B cell (primary cell): ENCODE results near the gene MRPS26. TPM values are rescaled to one million over a fixed set of nuclear protein-coding genes. Genes with fewer than 3 reads are reported as not detected.
A peak's percentile ranks its signal among the peaks of the same experiment; 100 is the strongest.

Source experiments
- ATAC-seq: fragments of 200-7000 bp; cut with Tn5 transposase; one replicate; pipeline ENCODE4 v1.10.0; 2021; ENCODE audit warnings: low read depth, mild to moderate bottlenecking, moderate number of reproducible peaks, moderate library complexity
- CTCF ChIA-PET: fragments of 350-600 bp; sonication (Branson Sonifier 250); formaldehyde crosslinking; loops from one replicate; lab custom pipeline; 2021; ENCODE audit warnings: antibody characterized with exemption, inconsistent platforms; lab: Charles Lee
- POLR2A ChIA-PET: fragments of 350-600 bp; sonication (Branson Sonifier 250); formaldehyde crosslinking; loops from one replicate; lab custom pipeline; 2021; ENCODE audit warnings: antibody characterized with exemption; lab: Charles Lee
- DNase-seq: peaks from one replicate; pipeline ENCODE4 v3.0.0; 2013
- H2AFZ ChIP-seq: 2 replicates; pipeline ENCODE4 v1.6.1; 2012; ENCODE audit warnings: mild to moderate bottlenecking, low read depth, low read length; ENCODE audit not compliant: insufficient read depth, poor library complexity, severe bottlenecking
- H3K27ac ChIP-seq, 2 donors: 1 replicate in 1 of 2; 2 replicates in 1 of 2; pipeline ENCODE4 v1.5.1; 2012 to 2013; ENCODE audit warnings: low read length in 2 of 2, mild to moderate bottlenecking in 2 of 2, moderate library complexity in 1 of 2
- H3K27me3 ChIP-seq, 4 experiments: fragments of 200-600 bp in 1 of 4; sonication (generic) in 1 of 4; replicated peaks in 1 of 4; 1 replicate in 2 of 4; 2 replicates in 2 of 4; pipeline versions ENCODE4 v1.6.1 to v1.7.0; 2013 to 2016; ENCODE audit warnings: low read length in 3 of 4, mild to moderate bottlenecking in 2 of 4, mixed read lengths in 1 of 4, moderate library complexity in 1 of 4; ENCODE audit not compliant: insufficient read depth in 4 of 4, control insufficient read depth in 3 of 4; ENCODE audit errors: control extremely low read depth in 1 of 4
- H3K36me3 ChIP-seq, 2 experiments: replicated peaks in 1 of 2; 1 replicate in 1 of 2; 2 replicates in 1 of 2; pipeline versions ENCODE4 v1.6.1 to v1.7.1; 2013; ENCODE audit warnings: low read length in 1 of 2; ENCODE audit not compliant: insufficient read depth in 2 of 2, control insufficient read depth in 1 of 2; ENCODE audit errors: control extremely low read depth in 1 of 2, extremely low read depth in 1 of 2
- H3K4me1 ChIP-seq, 2 donors: fragments of 200-600 bp in 1 of 2; sonication (generic) in 1 of 2; 1 replicate in 1 of 2; 2 replicates in 1 of 2; pipeline versions ENCODE4 v1.5.1 to v1.6.1; 2013 to 2017; ENCODE audit warnings: low read length in 2 of 2; ENCODE audit not compliant: control insufficient read depth in 2 of 2, insufficient read depth in 2 of 2
- H3K4me2 ChIP-seq: replicated peaks from 2 replicates; pipeline ENCODE3; 2012; ENCODE audit warnings: mild to moderate bottlenecking, low read depth, low read length; ENCODE audit not compliant: poor library complexity, severe bottlenecking
- H3K4me3 ChIP-seq, 5 experiments: fragments of 200-600 bp in 1 of 5; sonication (generic) in 1 of 5; 1 replicate in 3 of 5; 2 replicates in 2 of 5; pipeline versions ENCODE4 v1.5.1 to v1.7.0; 2011 to 2016; ENCODE audit warnings: low read length in 4 of 5, mild to moderate bottlenecking in 4 of 5, low read depth in 2 of 5, control low read depth in 1 of 5, moderate library complexity in 1 of 5; ENCODE audit not compliant: insufficient read depth in 1 of 5; ENCODE audit errors: control extremely low read depth in 1 of 5, extremely low read depth in 1 of 5
- H3K79me2 ChIP-seq: fragments of 200-600 bp; sonication (generic); one replicate; pipeline ENCODE4 v1.6.0; 2016; ENCODE audit warnings: low read length; ENCODE audit not compliant: control insufficient read depth, insufficient read depth
- H3K9ac ChIP-seq: fragments of 200-600 bp; sonication (generic); 2 replicates; pipeline ENCODE4 v1.6.1; 2017; ENCODE audit warnings: mild to moderate bottlenecking, low read length, moderate library complexity
- H3K9me3 ChIP-seq, 3 donors: one replicate each; pipeline versions ENCODE4 v1.6.1 to v1.7.1; 2013; ENCODE audit warnings: low read length in 2 of 3; ENCODE audit not compliant: control insufficient read depth in 2 of 3, insufficient read depth in 1 of 3; ENCODE audit errors: control extremely low read depth in 1 of 3
- H4K20me1 ChIP-seq: 2 replicates; pipeline ENCODE4 v1.6.0; 2012; ENCODE audit warnings: mild to moderate bottlenecking, low read length; ENCODE audit not compliant: insufficient read depth, control insufficient read depth, poor library complexity, severe bottlenecking
- H3K27ac Mint-ChIP-seq: one replicate; pipeline ENCODE4 v1.8.0; 2021; ENCODE audit warnings: mixed read lengths
- H3K27me3 Mint-ChIP-seq: one replicate; pipeline ENCODE4 v1.8.0; 2021; ENCODE audit warnings: mixed read lengths
- H3K4me1 Mint-ChIP-seq: one replicate; pipeline ENCODE4 v1.8.0; 2021; ENCODE audit warnings: mixed read lengths
- H3K4me3 Mint-ChIP-seq: one replicate; pipeline ENCODE4 v1.8.0; 2021; ENCODE audit warnings: mixed read lengths
- H3K9me3 Mint-ChIP-seq: one replicate; pipeline ENCODE4 v1.8.0; 2022; ENCODE audit warnings: mixed read lengths; ENCODE audit not compliant: insufficient read depth
- EZH2 ChIP-seq: IDR thresholded peaks from 2 replicates; pipeline ENCODE4 v1.6.1; 2012; ENCODE audit warnings: borderline replicate concordance, low read depth, mild to moderate bottlenecking, moderate library complexity, low read length; ENCODE audit not compliant: insufficient read depth, poor library complexity, severe bottlenecking
- WGBS: methylation state at CpG from one replicate; pipeline ENCODE4 v1.1.5; 2013; ENCODE audit warnings: missing lambda C conversion rate; ENCODE audit not compliant: insufficient coverage; 5-methylcytosine and 5-hydroxymethylcytosine counted together
- intact Hi-C: fragments of 100-400 bp; cut with micrococcal nuclease; formaldehyde crosslinking; loops from one replicate; pipeline ENCODE4 v1.10.0; 2022
- polyA plus RNA-seq: library from polyadenylated mRNA; depleted of rRNA; stranded (reverse); fragments of >200 nt; gene quantifications from 2 replicates; pipeline ENCODE4 v1.2.3, GENCODE V29; 2012
- total RNA-seq, 2 donors: library from RNA; stranded (reverse); fragments of 120-200 nt in 1 of 2; gene quantifications; 1 replicate in 1 of 2; 2 replicates in 1 of 2; pipeline versions ENCODE4 v1.2.3 to v1.2.4, GENCODE V29; 2013 to 2022
- TF ChIP-seq, protein P1 (sequence below): fragments of 200-600 bp; IDR thresholded peaks from one replicate; pipeline ENCODE4 v1.8.0; 2022; ENCODE audit warnings: antibody characterized with exemption, mild to moderate bottlenecking

Gene MRPS26
- total and polyA plus RNA-seq, 2 donors (not counting 1 experiment from before 2014, with no cell fraction given): 35.9 to 37.5 TPM

GRCh38 chr20:3093861-3094361 is 48.1 kb downstream of the MRPS26 start:
- Mint-ChIP-seq H3K27me3 (peaks cover 15% of the 10 kb centered on the region), H3K9me3 (no peaks in the 10 kb centered on the region), H3K4me1 (peaks cover 24% of the 10 kb centered on the region), H3K27ac (peak overlapping the region; percentile 94), H3K4me3 (peak overlapping the region; percentile 89)
- CTCF ChIA-PET: interaction anchor here (0.7 to 1.6 kb wide), 2 partner anchors 22 to 922 kb away, joined by 3 to 8 read pairs; no protein-coding TSS in a partner anchor
- peak; percentile 68 for DNase-seq
- no peaks in the 10 kb centered on the region for H4K20me1 ChIP-seq
- H3K9me3 ChIP-seq: no peaks in the 10 kb centered on the region
- intact Hi-C loops: loop anchor here (2.0 kb wide), 2 partner anchors 21 to 65 kb away; partner anchors contain the start of genes FASTKD5 and UBOX5
- peak; percentile 50 for ATAC-seq
- TF ChIP-seq EZH2: no peak
- TF ChIP-seq, protein P1, sequence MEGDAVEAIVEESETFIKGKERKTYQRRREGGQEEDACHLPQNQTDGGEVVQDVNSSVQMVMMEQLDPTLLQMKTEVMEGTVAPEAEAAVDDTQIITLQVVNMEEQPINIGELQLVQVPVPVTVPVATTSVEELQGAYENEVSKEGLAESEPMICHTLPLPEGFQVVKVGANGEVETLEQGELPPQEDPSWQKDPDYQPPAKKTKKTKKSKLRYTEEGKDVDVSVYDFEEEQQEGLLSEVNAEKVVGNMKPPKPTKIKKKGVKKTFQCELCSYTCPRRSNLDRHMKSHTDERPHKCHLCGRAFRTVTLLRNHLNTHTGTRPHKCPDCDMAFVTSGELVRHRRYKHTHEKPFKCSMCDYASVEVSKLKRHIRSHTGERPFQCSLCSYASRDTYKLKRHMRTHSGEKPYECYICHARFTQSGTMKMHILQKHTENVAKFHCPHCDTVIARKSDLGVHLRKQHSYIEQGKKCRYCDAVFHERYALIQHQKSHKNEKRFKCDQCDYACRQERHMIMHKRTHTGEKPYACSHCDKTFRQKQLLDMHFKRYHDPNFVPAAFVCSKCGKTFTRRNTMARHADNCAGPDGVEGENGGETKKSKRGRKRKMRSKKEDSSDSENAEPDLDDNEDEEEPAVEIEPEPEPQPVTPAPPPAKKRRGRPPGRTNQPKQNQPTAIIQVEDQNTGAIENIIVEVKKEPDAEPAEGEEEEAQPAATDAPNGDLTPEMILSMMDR: no peak
- H3K27ac ChIP-seq: peak overlapping the region; percentile 58 to 68
- peak overlapping the region; percentile 82 for H2AFZ ChIP-seq
- no peaks in the 10 kb centered on the region for H3K36me3 ChIP-seq
- POLR2A ChIA-PET: interaction anchor here (0.7 to 1.7 kb wide), 2 partner anchors 22 to 74 kb away, joined by 7 to 8 read pairs; partner anchors contain the start of gene OXT
- H3K27me3 ChIP-seq: peaks cover 0 to 9% (median 6%) of the 10 kb centered on the region in 4 experiments
- WGBS: 10% methylated on average over 9 of the region's 10 CpGs
- H3K9ac ChIP-seq: peak overlapping the region; percentile 68
- peak overlapping the region in 3 of 5 experiments; percentile 8 to 73 (median 60) for H3K4me3 ChIP-seq
- peaks cover 18 to 27% of the 10 kb centered on the region in 2 donors for H3K4me1 ChIP-seq
- H3K4me2 ChIP-seq: peak overlapping the region; percentile 97
- no peaks in the 10 kb centered on the region for H3K79me2 ChIP-seq
